ENCODE measurements around the gene MAD2L2.
"Not testable (repeated sequence)": the region's sequence is repeated elsewhere in the genome, so short reads cannot be mapped to it uniquely, and the experiment has no call there.

The MAD2L2 gene

GRCh38 chr1:11645270-11645669, 35.7 kb downstream of the MAD2L2 start:
- Histone ChIP-seq H3K27me3 (ENCODE audit: control insufficient read depth in 1 of 2, insufficient read depth in 2 of 2, low read length in 2 of 2) (peaks cover 18 to 28% of the 10 kb centered on the region in 2 donors), H3K36me3 (ENCODE audit: control insufficient read depth in 2 of 2, insufficient read depth in 2 of 2, low read length in 2 of 2) (no peaks in the 10 kb centered on the region), H3K4me1 (ENCODE audit: control insufficient read depth, insufficient read depth, low read length) (peaks cover 12% of the 10 kb centered on the region), H3K27ac (ENCODE audit: low read length) (no peak overlapping the region), H3K9ac (ENCODE audit: low read length in 2 of 2) (no peak overlapping the region), H3K4me3 (ENCODE audit: low read length in 2 of 2) (no peak overlapping the region), H3K9me3 (ENCODE audit: control insufficient read depth in 2 of 2, low read length in 2 of 2) (no peaks in the 10 kb centered on the region)

- Histone ChIP-seq H3K4me1 (ENCODE audit: control insufficient read depth, insufficient read depth, low read length) (peaks cover 10% of the 10 kb centered on the region), H3K4me3 (ENCODE audit: low read length in 2 of 2) (no peak overlapping the region), H3K27me3 (ENCODE audit: control insufficient read depth in 1 of 2, insufficient read depth in 2 of 2, low read length in 2 of 2) (peaks cover 11 to 15% of the 10 kb centered on the region in 2 donors), H3K9ac (ENCODE audit: low read length in 2 of 2) (no peak overlapping the region), H3K36me3 (ENCODE audit: control insufficient read depth in 2 of 2, insufficient read depth in 2 of 2, low read length in 2 of 2) (no peaks in the 10 kb centered on the region), H3K9me3 (ENCODE audit: control insufficient read depth in 2 of 2, low read length in 2 of 2) (no peaks in the 10 kb centered on the region), H3K27ac (ENCODE audit: low read length) (no peak overlapping the region)
Measured at GRCh38 chr1:11643782-11644181, 37.2 kb downstream of the MAD2L2 start.

- H3K4me1 ChIP-seq (ENCODE audit: control insufficient read depth, insufficient read depth, low read length); H3K9me3 ChIP-seq (ENCODE audit: control insufficient read depth in 2 of 2, low read length in 2 of 2); H3K9ac ChIP-seq (ENCODE audit: low read length in 2 of 2); H3K27ac ChIP-seq (ENCODE audit: low read length); H3K36me3 ChIP-seq (ENCODE audit: control insufficient read depth in 2 of 2, insufficient read depth in 2 of 2, low read length in 2 of 2); H3K4me3 ChIP-seq (ENCODE audit: low read length in 2 of 2): not testable (repeated sequence)
- peaks cover 14% of the 10 kb centered on the region in 2 donors for H3K27me3 ChIP-seq (ENCODE audit: control insufficient read depth in 1 of 2, insufficient read depth in 2 of 2, low read length in 2 of 2)
Measured at GRCh38 chr1:11642418-11643017, 38.4 kb downstream of the MAD2L2 start.

- no peaks in the 10 kb centered on the region for H3K9me3 ChIP-seq (ENCODE audit: control insufficient read depth in 2 of 2, low read length in 2 of 2)
- peaks cover 14 to 17% of the 10 kb centered on the region in 2 donors for H3K27me3 ChIP-seq (ENCODE audit: control insufficient read depth in 1 of 2, insufficient read depth in 2 of 2, low read length in 2 of 2)
- H3K9ac ChIP-seq (ENCODE audit: low read length in 2 of 2), result no peak overlapping the region
- no peak overlapping the region for H3K4me3 ChIP-seq (ENCODE audit: low read length in 2 of 2)
- no peaks in the 10 kb centered on the region for H3K4me1 ChIP-seq (ENCODE audit: control insufficient read depth, insufficient read depth, low read length)
- H3K36me3 ChIP-seq (ENCODE audit: control insufficient read depth in 2 of 2, insufficient read depth in 2 of 2, low read length in 2 of 2), result no peaks in the 10 kb centered on the region
- H3K27ac ChIP-seq (ENCODE audit: low read length), result no peak overlapping the region
Measured at GRCh38 chr1:11641776-11642305, 39.1 kb downstream of the MAD2L2 start.

GRCh38 chr1:11640944-11641343, 40.0 kb downstream of the MAD2L2 start:
- Histone ChIP-seq H3K4me3 (ENCODE audit: low read length in 2 of 2) (no peak overlapping the region), H3K27me3 (ENCODE audit: control insufficient read depth in 1 of 2, insufficient read depth in 2 of 2, low read length in 2 of 2) (peaks cover 10 to 14% of the 10 kb centered on the region in 2 donors), H3K36me3 (ENCODE audit: control insufficient read depth in 2 of 2, insufficient read depth in 2 of 2, low read length in 2 of 2) (no peaks in the 10 kb centered on the region), H3K4me1 (ENCODE audit: control insufficient read depth, insufficient read depth, low read length) (no peaks in the 10 kb centered on the region), H3K27ac (ENCODE audit: low read length) (no peak overlapping the region), H3K9me3 (ENCODE audit: control insufficient read depth in 2 of 2, low read length in 2 of 2) (no peaks in the 10 kb centered on the region), H3K9ac (ENCODE audit: low read length in 2 of 2) (no peak overlapping the region)

GRCh38 chr1:11640101-11640500, 40.8 kb downstream of the MAD2L2 start:
- no peaks in the 10 kb centered on the region for H3K4me1 ChIP-seq (ENCODE audit: control insufficient read depth, insufficient read depth, low read length)
- H3K9ac ChIP-seq (ENCODE audit: low read length in 2 of 2), result no peak overlapping the region
- no peak overlapping the region for H3K4me3 ChIP-seq (ENCODE audit: low read length in 2 of 2)
- H3K27me3 ChIP-seq (ENCODE audit: control insufficient read depth in 1 of 2, insufficient read depth in 2 of 2, low read length in 2 of 2), result peaks cover 9 to 15% of the 10 kb centered on the region in 2 donors
- no peak overlapping the region for H3K27ac ChIP-seq (ENCODE audit: low read length)
- no peaks in the 10 kb centered on the region for H3K9me3 ChIP-seq (ENCODE audit: control insufficient read depth in 2 of 2, low read length in 2 of 2)
- no peaks in the 10 kb centered on the region for H3K36me3 ChIP-seq (ENCODE audit: control insufficient read depth in 2 of 2, insufficient read depth in 2 of 2, low read length in 2 of 2)

GRCh38 chr1:11639372-11639771, 41.6 kb downstream of the MAD2L2 start:
- H3K4me3 ChIP-seq (ENCODE audit: low read length in 2 of 2), result no peak overlapping the region
- no peaks in the 10 kb centered on the region for H3K9me3 ChIP-seq (ENCODE audit: control insufficient read depth in 2 of 2, low read length in 2 of 2)
- no peak overlapping the region for H3K9ac ChIP-seq (ENCODE audit: low read length in 2 of 2)
- no peaks in the 10 kb centered on the region for H3K4me1 ChIP-seq (ENCODE audit: control insufficient read depth, insufficient read depth, low read length)
- no peak overlapping the region for H3K27ac ChIP-seq (ENCODE audit: low read length)
- no peaks in the 10 kb centered on the region for H3K36me3 ChIP-seq (ENCODE audit: control insufficient read depth in 2 of 2, insufficient read depth in 2 of 2, low read length in 2 of 2)
- peaks cover 9 to 17% of the 10 kb centered on the region in 2 donors for H3K27me3 ChIP-seq (ENCODE audit: control insufficient read depth in 1 of 2, insufficient read depth in 2 of 2, low read length in 2 of 2)

GRCh38 chr1:11638121-11638520, 42.8 kb downstream of the MAD2L2 start:
- Histone ChIP-seq H3K4me3 (ENCODE audit: low read length in 2 of 2) (no peak overlapping the region), H3K36me3 (ENCODE audit: control insufficient read depth in 2 of 2, insufficient read depth in 2 of 2, low read length in 2 of 2) (no peaks in the 10 kb centered on the region), H3K9me3 (ENCODE audit: control insufficient read depth in 2 of 2, low read length in 2 of 2) (no peaks in the 10 kb centered on the region), H3K27ac (ENCODE audit: low read length) (no peak overlapping the region), H3K9ac (ENCODE audit: low read length in 2 of 2) (no peak overlapping the region), H3K4me1 (ENCODE audit: control insufficient read depth, insufficient read depth, low read length) (no peaks in the 10 kb centered on the region), H3K27me3 (ENCODE audit: control insufficient read depth in 1 of 2, insufficient read depth in 2 of 2, low read length in 2 of 2) (peaks cover 16 to 22% of the 10 kb centered on the region in 2 donors)

GRCh38 chr1:11634365-11635192, 46.4 kb downstream of the MAD2L2 start:
- no peak overlapping the region for H3K27ac ChIP-seq (ENCODE audit: low read length)
- H3K36me3 ChIP-seq (ENCODE audit: control insufficient read depth in 2 of 2, insufficient read depth in 2 of 2, low read length in 2 of 2), result no peaks in the 10 kb centered on the region
- H3K27me3 ChIP-seq (ENCODE audit: control insufficient read depth in 1 of 2, insufficient read depth in 2 of 2, low read length in 2 of 2), result peaks cover 15 to 30% of the 10 kb centered on the region in 2 donors
- H3K9me3 ChIP-seq (ENCODE audit: control insufficient read depth in 2 of 2, low read length in 2 of 2), result no peaks in the 10 kb centered on the region
- H3K9ac ChIP-seq (ENCODE audit: low read length in 2 of 2), result no peak overlapping the region
- H3K4me1 ChIP-seq (ENCODE audit: control insufficient read depth, insufficient read depth, low read length), result no peaks in the 10 kb centered on the region
- H3K4me3 ChIP-seq (ENCODE audit: low read length in 2 of 2), result no peak overlapping the region

- Histone ChIP-seq H3K27me3 (ENCODE audit: control insufficient read depth in 1 of 2, insufficient read depth in 2 of 2, low read length in 2 of 2) (peaks cover 12 to 32% of the 10 kb centered on the region in 2 donors), H3K27ac (ENCODE audit: low read length) (no peak overlapping the region)
Measured at GRCh38 chr1:11629184-11630016, 51.5 kb downstream of the MAD2L2 start.

More at GRCh38 chr1:11629184-11630016, 51.5 kb downstream of the MAD2L2 start:
- no peak overlapping the region for H3K4me3 ChIP-seq (ENCODE audit: low read length in 2 of 2)
- no peak overlapping the region for H3K9ac ChIP-seq (ENCODE audit: low read length in 2 of 2)
- H3K4me1 ChIP-seq (ENCODE audit: control insufficient read depth, insufficient read depth, low read length), result no peaks in the 10 kb centered on the region
- no peaks in the 10 kb centered on the region for H3K9me3 ChIP-seq (ENCODE audit: control insufficient read depth in 2 of 2, low read length in 2 of 2)
- H3K36me3 ChIP-seq (ENCODE audit: control insufficient read depth in 2 of 2, insufficient read depth in 2 of 2, low read length in 2 of 2), result no peaks in the 10 kb centered on the region
